HG02852 (cell line): ENCODE measurements around the gene IRF2BPL.

Experiments used
- ATAC-seq: cut with Tn5 transposase; IDR thresholded peaks from one replicate; pipeline ENCODE4 v1.9.1; 2021; ENCODE audit warnings: mild to moderate bottlenecking, moderate library complexity; ENCODE audit not compliant: unreplicated experiment

IRF2BPL gene

GRCh38 chr14:76993752-76994151, 34.8 kb downstream of the IRF2BPL start:
- no peak for ATAC-seq

GRCh38 chr14:76990084-76990483, 38.4 kb downstream of the IRF2BPL start:
- ATAC-seq, result no peak

- ATAC-seq, result no peak
Measured at GRCh38 chr14:76987956-76988520, 40.5 kb downstream of the IRF2BPL start.

GRCh38 chr14:76986231-76986565, 42.3 kb downstream of the IRF2BPL start:
- ATAC-seq, result no peak

GRCh38 chr14:76985540-76986230, 42.8 kb downstream of the IRF2BPL start:
- ATAC-seq, result no peak

GRCh38 chr14:76984787-76985375, 43.6 kb downstream of the IRF2BPL start:
- ATAC-seq, result no peak

- ATAC-seq, result no peak
Measured at GRCh38 chr14:76984297-76984696, 44.2 kb downstream of the IRF2BPL start.

GRCh38 chr14:76981670-76982069, 46.8 kb downstream of the IRF2BPL start:
- no peak for ATAC-seq

GRCh38 chr14:76977793-76978720, 50.5 kb downstream of the IRF2BPL start:
- peak; percentile 95 for ATAC-seq

GRCh38 chr14:76976240-76977005, 52.1 kb downstream of the IRF2BPL start:
- ATAC-seq, result no peak

- no peak for ATAC-seq
Measured at GRCh38 chr14:76975812-76976211, 52.7 kb downstream of the IRF2BPL start.

- no peak for ATAC-seq
Measured at GRCh38 chr14:76975051-76975450, 53.5 kb downstream of the IRF2BPL start.
